ENCODE measurements around the gene MICAL3.
"Not testable (repeated sequence)": the region's sequence is repeated elsewhere in the genome, so short reads cannot be mapped to it uniquely, and the experiment has no call there.

MICAL3 gene

GRCh38 chr22:18031695-18032454 lies 7.5 kb upstream of the MICAL3 start:
- peak; percentile 93 for DNase-seq (ENCODE audit: low read depth)

- DNase-seq (ENCODE audit: low read depth), result no peak
Measured at GRCh38 chr22:18029686-18030267, 5.4 kb upstream of the MICAL3 start.

DNA sequence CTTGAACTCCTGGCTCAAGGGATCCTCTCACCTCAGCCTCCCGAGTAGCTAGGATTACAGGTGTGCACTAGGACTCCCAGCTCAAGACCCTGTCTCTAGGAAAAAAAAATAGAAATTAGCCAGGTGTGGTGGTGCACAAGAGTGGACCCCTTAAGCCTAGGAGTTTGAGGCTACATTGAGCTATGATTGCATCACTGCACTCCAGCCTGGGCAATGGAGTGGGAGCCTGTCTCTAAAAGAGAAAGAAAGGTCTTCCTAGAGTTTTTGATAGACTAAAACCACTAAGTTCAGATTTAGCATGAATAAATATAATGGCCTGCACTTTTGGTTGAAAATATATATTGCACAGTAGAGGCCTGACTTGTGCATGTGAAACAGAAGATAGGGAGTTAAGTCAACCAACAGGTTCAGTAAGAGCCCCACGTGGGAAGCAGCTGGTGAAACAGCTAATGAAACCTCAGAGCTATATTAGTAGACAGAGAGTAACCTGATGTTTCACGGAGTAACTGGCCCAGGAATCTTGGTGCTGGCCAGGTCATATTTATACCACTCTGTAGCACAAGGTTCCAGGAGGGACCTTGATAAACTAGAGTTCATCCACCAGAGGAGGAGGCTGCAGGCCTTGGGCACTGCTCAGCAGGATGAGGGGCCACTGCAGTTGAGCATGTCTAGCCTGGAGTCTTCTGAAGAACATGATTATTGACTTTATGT lies 4.6 kb upstream of the MICAL3 start:
- DNase-seq (ENCODE audit: low read depth), result no peak

GRCh38 chr22:18025898-18026297 lies 1.5 kb upstream of the MICAL3 start:
- DNase-seq (ENCODE audit: low read depth), result not testable (repeated sequence)

- DNase-seq (ENCODE audit: low read depth), result no peak
Measured at GRCh38 chr22:18024956-18025720, 777 bp upstream of the MICAL3 start.

- peak; percentile 73 for DNase-seq (ENCODE audit: low read depth)
Measured at GRCh38 chr22:18023509-18024275, 669 bp downstream of the MICAL3 start.

DNA sequence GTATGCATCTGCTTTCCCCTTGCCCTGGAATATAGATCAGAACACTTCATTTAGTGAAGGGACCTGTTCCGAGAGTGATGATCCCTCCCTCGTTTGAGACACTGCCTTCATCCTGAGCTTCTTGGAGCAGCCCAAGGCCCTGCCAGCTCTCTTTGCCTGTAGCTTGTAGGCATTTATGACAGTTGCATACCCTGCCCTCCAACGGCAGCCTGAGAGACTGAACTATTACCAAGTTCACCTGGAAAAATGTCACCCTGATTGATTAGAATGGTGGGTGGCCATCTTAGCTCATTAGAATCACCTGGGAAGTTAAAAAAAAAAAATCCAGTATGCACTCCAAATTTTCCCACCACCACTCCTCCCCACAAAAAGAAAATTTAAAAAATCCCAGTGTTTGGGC lies 1.5 kb downstream of the MICAL3 start:
- no peak for DNase-seq (ENCODE audit: low read depth)

- no peak for DNase-seq (ENCODE audit: low read depth)
Measured at GRCh38 chr22:18021431-18021830, 2.9 kb downstream of the MICAL3 start.

DNA sequence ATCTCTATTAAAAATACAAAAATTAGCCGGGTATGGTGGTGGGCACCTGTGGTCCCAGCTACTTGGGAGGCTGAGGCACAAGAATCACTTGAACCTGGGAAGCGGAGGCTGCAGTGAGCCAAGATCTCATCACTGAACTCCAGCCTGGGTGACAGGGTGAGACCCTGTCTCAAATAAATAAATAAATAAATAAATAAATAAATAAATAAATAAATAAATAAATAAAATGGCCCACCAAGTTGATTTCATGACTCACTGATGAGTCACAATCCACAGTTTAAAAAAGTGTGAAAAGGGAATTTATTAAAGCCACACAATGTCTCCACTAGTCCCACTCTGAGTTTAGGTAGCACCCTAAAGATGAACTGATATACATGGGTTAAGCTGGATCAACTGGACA lies 3.6 kb downstream of the MICAL3 start:
- DNase-seq (ENCODE audit: low read depth), result not testable (repeated sequence)

DNA sequence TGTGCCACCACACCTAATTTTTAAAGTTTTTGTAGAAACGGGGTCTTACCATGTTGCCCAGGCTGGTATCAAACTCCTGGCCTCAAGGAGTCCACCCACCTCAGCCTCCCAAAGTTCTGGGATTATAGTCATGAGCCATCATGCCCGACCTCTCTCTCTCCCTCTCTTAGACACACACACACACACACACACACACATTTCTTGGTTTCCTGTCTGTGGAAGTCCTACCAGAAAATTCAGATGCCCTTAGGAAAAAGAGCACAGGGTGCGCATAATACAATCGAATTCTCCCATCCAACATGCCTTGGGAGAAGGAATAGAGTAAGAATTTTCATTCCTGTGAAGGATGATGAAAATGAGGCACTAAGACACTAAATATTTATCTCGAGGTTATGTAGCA lies 10.4 kb downstream of the MICAL3 start:
- no peak for DNase-seq (ENCODE audit: low read depth)

DNA sequence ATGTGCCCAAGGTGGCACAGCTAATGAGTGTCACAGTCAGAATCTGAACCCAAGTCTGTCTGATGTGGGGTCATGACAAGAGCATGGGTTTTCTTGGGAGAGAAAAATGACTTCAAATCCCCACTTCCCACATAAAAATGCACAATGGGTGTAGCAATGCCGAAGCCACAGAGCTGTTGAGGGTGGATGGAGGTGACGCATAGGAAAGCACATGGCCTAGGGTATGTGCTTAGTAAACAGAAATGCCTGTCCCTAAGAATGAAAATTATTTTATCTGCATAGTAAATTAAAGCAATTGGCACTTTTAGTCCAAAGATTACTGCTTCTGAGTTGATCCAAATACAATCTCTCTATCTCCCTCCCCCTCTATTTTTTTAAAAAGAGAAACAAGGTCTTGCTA lies 10.9 kb downstream of the MICAL3 start:
- DNase-seq (ENCODE audit: low read depth), result peak; percentile 56

DNA sequence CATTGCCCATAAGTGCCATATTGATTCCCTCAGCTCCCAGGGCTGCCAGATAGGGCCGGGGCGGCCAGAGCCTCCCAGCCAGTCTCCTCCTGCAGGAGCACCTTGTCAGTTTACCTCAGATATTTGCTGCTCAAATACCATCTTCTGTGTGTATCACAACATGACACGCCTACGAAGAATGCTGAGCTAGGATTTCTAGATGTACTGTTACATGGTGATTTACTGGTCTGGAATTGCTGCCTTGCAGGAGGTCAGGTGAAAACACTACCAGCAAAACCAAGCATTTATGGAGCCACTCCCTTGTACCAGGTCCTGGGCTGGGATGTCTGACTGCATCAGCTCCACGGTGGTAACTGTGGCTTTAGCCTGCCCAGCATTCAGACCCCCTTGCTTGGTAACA lies 11.8 kb downstream of the MICAL3 start:
- DNase-seq (ENCODE audit: low read depth), result peak; percentile 68

- DNase-seq (ENCODE audit: low read depth), result no peak
Measured at GRCh38 chr22:18010266-18010665, 14.1 kb downstream of the MICAL3 start.

DNA sequence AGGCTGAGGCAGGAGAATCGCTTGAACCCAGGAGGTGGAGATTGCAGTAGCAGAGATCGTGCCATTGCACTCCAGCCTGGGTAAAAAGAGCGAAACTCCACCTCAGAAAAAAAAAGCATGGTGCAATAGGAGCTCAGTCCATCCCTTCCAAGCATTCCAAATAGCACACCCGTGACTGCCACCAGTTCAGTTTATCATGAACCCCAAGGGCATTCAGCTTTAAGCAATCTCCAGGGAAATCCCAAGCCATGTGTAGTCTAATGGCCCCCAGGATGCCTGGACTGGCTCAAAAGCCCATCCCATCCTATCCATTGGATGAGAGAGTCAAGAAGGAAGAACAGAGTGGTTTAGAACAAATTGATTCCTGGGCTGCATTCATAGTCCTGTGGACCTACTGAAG lies 16.2 kb downstream of the MICAL3 start:
- DNase-seq (ENCODE audit: low read depth), result no peak

DNA sequence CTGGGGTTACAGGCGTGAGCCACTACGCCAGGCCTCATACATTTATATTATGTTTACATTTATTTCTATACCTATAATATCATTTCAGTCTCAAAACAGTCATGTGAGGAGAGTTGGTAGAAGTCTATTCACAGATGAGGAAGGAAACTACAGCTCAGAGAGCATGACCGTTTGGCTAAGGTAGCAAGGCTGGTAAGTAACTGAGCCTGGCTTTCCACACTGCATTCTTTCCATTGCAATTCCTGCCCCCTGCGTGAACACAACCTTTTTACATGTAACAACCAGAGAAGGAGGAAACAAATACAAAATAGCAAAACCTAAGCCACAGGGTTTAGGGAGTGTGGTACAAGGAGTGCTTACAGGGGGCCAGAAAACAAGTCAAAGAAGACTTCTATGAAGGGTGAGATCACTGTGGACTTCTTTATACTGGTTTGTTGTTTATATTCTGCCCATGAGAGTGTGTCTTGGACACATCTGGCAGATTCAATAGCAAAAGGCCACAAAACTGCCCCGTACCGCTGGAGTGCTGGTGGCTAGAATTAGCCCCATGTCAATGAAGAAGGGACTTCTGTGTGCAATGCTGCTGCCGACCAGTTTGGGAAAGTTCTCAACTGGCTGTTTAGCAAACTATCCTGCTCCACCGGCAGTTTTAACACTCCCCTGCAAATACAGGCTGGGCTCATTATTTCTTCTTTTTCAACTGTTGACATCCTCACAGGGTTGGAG lies 19.0 kb downstream of the MICAL3 start:
- no peak for DNase-seq (ENCODE audit: low read depth)

DNA sequence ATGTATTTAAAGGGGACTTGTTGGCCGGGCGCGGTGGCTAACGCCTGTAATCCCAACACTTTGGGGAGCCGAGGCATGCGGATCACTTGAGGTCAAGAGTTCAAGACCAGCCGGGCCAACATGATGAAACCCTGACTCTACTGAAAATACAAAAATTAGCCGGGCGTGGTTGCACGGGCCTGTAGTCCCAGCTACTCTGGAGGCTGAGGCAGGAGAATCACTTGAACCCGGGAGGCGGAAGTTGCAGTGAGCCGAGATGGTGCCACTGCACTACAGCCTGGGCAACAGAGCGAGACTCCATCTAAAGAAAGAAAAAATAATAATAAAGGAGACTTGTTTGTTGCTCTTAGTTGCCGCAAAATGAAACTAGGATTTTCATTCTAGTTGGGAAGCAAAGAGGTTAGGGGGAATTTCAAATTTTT lies 22.5 kb downstream of the MICAL3 start:
- not testable (repeated sequence) for DNase-seq (ENCODE audit: low read depth)

DNA sequence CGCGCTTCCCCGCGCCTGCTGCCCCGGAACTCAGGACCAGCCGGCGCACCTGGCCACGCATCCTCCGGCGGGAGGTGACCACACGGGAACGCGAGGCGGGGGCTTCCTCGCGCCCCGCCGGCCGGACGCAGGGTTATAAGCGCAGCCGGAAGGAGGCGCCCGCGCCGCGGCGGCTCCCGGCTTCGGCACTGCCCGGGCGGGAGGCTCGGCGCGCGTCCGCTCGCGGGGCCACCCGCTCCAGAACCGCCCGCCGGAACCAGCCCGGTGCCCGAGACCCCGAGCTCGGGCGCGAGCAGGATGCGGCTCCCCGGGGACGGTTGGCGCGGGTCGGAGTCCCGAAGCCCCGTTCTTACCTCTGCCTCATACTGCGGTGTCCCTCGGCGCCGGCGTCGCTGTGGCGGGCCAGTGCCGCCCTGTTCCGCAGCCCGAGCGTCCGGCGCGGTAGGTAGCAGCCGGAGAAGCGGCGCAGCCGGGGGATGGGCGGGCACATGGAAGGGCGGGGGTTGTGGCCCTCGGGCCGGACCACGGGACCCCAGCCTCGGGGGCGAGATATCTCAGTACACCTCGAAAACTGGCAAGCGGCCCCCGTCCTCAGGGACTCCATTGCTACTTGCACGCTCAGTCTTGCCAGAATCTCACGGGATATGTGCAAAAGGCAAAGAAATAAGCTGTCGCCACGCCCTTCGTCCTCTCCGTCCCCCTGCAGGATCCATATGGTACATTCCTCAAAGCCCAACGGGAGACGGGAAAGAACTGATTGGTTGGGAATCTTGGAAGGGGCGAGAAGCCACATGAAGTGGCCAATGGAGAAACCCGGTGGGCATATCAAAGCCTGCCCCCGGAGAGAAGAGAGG lies 23.1 kb downstream of the MICAL3 start:
- peak; percentile 99 for DNase-seq (ENCODE audit: low read depth)

DNA sequence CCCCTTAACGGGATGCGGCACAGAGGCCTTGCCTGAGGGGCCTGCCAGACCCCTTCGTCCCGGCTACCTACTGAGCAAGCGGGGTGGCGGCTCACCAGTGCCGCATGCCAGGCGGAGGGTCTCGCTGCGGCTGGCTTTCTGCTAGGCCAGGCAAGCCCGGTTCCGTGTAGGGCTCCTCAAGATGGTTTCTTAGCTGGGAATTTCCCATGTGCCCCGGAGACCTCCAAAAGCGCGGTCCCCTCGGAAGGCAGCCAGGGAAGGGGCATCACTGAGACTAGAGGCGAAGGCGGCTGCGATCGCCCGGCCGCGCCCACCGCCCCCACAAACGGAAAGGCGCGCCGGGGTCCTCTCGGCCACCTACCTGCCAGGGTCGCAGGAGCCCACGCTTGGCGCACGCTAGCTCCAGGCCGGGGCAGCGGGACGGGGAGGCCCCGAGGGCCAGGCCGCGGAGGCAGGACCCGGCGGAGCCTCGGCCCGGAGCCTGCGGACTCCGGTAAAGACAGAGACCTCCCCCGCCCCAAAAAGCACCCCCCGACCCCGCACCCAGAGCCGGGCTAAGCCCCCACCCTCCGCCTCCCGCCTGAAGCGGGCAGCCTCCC lies 23.8 kb downstream of the MICAL3 start:
- no peak for DNase-seq (ENCODE audit: low read depth)

DNA sequence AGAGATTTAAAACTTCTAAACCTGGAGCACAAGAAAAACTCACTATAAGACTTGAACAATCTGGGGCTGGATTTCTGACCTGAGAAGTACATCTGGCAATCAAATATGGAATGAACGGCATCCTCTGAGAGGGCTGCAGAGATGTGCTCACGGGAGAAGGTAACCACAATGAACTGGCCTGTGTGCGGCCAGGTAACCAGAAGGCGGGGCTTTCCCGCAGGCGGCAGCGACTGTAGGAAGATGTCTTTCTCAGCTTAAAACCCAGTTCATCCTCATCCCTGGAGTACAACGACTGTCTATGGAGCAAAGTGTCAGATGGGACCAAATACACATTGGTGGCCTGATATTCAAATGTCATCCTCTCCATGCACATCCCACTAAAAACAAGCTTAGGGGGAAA lies 24.5 kb downstream of the MICAL3 start:
- DNase-seq (ENCODE audit: low read depth), result no peak

DNA sequence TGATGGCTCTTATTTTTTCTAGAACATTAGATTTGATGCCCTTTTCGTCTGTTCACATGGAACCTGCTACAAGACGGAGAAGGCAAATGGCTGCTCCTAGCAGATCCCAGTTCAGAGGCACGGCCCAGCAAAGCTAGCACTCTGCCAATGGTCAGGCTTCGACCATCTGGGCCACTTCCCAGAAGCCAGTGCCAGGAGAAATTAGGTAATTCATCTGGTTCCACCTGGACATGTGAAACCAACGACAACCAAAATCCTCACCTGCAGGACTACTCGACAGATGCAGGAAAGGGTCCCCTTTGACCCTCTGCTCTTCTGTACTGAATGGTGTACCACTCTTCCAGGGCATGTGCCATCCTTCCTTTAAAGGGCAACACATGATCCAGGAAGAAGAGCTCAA lies 25.4 kb downstream of the MICAL3 start:
- DNase-seq (ENCODE audit: low read depth), result no peak

Measured in amniotic epithelial cell (primary cell).